ENCODE data around the gene NOSIP. TPM values are rescaled to one million over a fixed set of nuclear protein-coding genes. Genes with fewer than 3 reads are reported as not detected.

NOSIP gene
- total and polyA plus RNA-seq, 10 of the 15 experiments (the other 5 are each of a cell fraction or from before 2014, with no cell fraction given), result 7.2 to 85.5 (median 48.4) TPM

DNA sequence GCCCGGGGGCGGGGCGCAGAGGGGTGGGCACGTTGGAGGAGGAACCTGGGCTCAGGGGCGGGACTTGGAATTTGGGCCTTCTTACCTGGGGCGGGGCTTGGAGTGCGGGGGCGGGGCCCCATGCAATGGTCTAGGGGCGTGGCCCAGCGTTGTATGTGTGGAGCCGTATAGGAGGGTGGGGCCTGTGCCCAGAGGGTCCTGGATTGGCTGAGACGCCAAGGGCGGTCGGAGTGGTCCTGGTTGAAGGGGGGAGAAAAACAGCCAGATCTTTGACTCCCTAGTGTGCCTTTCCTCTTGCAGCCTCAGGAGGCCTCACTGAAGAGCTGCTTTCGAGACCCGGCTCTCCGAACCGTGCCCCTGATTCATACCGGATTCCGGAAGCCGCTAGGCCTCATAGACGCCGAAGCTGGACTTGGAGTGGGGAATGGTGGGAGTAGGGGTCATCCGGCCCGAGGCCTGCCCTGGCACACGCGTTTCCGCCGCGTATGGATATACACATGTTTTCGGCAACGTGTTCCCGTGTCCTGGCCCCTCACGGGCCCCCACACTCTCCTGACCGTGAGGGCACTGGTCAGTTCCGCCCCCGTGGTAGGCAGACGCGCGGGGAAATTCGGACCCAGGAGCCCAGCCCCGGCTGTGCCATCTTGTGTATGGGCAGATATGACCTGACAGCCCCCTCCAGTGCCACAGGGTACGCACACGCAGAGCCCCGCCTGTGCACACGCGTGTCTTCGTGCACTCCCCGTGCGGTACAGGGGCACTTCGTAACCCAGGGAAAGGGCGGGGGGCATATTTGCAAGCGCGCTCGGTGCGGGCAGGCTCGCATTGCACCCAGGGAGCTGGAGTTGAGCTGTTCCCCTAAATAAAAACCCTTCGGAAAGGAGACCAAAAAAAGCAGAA is 10.0 kb upstream of the NOSIP start (continued):
- TF ChIP-seq, protein P1, sequence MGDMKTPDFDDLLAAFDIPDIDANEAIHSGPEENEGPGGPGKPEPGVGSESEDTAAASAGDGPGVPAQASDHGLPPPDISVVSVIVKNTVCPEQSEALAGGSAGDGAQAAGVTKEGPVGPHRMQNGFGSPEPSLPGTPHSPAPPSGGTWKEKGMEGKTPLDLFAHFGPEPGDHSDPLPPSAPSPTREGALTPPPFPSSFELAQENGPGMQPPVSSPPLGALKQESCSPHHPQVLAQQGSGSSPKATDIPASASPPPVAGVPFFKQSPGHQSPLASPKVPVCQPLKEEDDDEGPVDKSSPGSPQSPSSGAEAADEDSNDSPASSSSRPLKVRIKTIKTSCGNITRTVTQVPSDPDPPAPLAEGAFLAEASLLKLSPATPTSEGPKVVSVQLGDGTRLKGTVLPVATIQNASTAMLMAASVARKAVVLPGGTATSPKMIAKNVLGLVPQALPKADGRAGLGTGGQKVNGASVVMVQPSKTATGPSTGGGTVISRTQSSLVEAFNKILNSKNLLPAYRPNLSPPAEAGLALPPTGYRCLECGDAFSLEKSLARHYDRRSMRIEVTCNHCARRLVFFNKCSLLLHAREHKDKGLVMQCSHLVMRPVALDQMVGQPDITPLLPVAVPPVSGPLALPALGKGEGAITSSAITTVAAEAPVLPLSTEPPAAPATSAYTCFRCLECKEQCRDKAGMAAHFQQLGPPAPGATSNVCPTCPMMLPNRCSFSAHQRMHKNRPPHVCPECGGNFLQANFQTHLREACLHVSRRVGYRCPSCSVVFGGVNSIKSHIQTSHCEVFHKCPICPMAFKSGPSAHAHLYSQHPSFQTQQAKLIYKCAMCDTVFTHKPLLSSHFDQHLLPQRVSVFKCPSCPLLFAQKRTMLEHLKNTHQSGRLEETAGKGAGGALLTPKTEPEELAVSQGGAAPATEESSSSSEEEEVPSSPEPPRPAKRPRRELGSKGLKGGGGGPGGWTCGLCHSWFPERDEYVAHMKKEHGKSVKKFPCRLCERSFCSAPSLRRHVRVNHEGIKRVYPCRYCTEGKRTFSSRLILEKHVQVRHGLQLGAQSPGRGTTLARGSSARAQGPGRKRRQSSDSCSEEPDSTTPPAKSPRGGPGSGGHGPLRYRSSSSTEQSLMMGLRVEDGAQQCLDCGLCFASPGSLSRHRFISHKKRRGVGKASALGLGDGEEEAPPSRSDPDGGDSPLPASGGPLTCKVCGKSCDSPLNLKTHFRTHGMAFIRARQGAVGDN (IDR thresholded peaks at IDR 0.05), result peak; percentile 40
- TF ChIP-seq, protein P2, sequence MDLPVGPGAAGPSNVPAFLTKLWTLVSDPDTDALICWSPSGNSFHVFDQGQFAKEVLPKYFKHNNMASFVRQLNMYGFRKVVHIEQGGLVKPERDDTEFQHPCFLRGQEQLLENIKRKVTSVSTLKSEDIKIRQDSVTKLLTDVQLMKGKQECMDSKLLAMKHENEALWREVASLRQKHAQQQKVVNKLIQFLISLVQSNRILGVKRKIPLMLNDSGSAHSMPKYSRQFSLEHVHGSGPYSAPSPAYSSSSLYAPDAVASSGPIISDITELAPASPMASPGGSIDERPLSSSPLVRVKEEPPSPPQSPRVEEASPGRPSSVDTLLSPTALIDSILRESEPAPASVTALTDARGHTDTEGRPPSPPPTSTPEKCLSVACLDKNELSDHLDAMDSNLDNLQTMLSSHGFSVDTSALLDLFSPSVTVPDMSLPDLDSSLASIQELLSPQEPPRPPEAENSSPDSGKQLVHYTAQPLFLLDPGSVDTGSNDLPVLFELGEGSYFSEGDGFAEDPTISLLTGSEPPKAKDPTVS (IDR thresholded peaks at IDR 0.05; ENCODE audit: low read depth, low read length), result no peak
- TF ChIP-seq FOXK2 (IDR thresholded peaks at IDR 0.05) (peak; percentile 26; the same call in 1 of the 2 replicates), DPF2 (IDR thresholded peaks at IDR 0.05) (0 out of 2 replicates have a peak, but pooled peaks have one; percentile 57), ZNF24 (IDR thresholded peaks at IDR 0.05) (no peak)
- TF ChIP-seq, protein P3, sequence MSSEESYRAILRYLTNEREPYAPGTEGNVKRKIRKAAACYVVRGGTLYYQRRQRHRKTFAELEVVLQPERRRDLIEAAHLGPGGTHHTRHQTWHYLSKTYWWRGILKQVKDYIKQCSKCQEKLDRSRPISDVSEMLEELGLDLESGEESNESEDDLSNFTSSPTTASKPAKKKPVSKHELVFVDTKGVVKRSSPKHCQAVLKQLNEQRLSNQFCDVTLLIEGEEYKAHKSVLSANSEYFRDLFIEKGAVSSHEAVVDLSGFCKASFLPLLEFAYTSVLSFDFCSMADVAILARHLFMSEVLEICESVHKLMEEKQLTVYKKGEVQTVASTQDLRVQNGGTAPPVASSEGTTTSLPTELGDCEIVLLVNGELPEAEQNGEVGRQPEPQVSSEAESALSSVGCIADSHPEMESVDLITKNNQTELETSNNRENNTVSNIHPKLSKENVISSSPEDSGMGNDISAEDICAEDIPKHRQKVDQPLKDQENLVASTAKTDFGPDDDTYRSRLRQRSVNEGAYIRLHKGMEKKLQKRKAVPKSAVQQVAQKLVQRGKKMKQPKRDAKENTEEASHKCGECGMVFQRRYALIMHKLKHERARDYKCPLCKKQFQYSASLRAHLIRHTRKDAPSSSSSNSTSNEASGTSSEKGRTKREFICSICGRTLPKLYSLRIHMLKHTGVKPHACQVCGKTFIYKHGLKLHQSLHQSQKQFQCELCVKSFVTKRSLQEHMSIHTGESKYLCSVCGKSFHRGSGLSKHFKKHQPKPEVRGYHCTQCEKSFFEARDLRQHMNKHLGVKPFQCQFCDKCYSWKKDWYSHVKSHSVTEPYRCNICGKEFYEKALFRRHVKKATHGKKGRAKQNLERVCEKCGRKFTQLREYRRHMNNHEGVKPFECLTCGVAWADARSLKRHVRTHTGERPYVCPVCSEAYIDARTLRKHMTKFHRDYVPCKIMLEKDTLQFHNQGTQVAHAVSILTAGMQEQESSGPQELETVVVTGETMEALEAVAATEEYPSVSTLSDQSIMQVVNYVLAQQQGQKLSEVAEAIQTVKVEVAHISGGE (CRISPR knock-in tag; IDR thresholded peaks at IDR 0.05), result no peak

All from GM12878 (cell line).